NCI-H526 treated with DMSO at 0.1 percent for 48 hours (cell line): ENCODE results near the gene NEDD4L.
"Not testable (repeated sequence)": the region's sequence is repeated elsewhere in the genome, so short reads cannot be mapped to it uniquely, and the experiment has no call there.

Experiments used
- DNase-seq: peaks from one replicate; lab custom pipeline; 2025; lab: John Stamatoyannopoulos, UW

Gene NEDD4L

GRCh38 chr18:58157237-58157636 is 113.2 kb downstream of the NEDD4L start:
- DNase-seq: peak; percentile 53

GRCh38 chr18:58158008-58158407 is 114.0 kb downstream of the NEDD4L start:
- no peak for DNase-seq

- DNase-seq: no peak
Observed at GRCh38 chr18:58158459-58158858, 114.4 kb downstream of the NEDD4L start.

- no peak for DNase-seq
Observed at GRCh38 chr18:58161659-58162058, 117.6 kb downstream of the NEDD4L start.

GRCh38 chr18:58162127-58162526 is 118.1 kb downstream of the NEDD4L start:
- DNase-seq: no peak

GRCh38 chr18:58163004-58163590 is 119.1 kb downstream of the NEDD4L start:
- no peak for DNase-seq

- DNase-seq: no peak
Observed at GRCh38 chr18:58166278-58166844, 122.3 kb downstream of the NEDD4L start.

GRCh38 chr18:58167073-58167472 is 123.0 kb downstream of the NEDD4L start:
- DNase-seq: no peak

GRCh38 chr18:58168221-58168620 is 124.2 kb downstream of the NEDD4L start:
- no peak for DNase-seq

- no peak for DNase-seq
Observed at GRCh38 chr18:58168993-58169392, 125.0 kb downstream of the NEDD4L start.

- no peak for DNase-seq
Observed at GRCh38 chr18:58169472-58169871, 125.4 kb downstream of the NEDD4L start.

- not testable (repeated sequence) for DNase-seq
Observed at GRCh38 chr18:58170036-58170435, 126.0 kb downstream of the NEDD4L start.

GRCh38 chr18:58172031-58172430 is 128.0 kb downstream of the NEDD4L start:
- no peak for DNase-seq

GRCh38 chr18:58174285-58174684 is 130.3 kb downstream of the NEDD4L start:
- DNase-seq: no peak

GRCh38 chr18:58175122-58175785 is 131.2 kb downstream of the NEDD4L start:
- no peak for DNase-seq

- no peak for DNase-seq
Observed at GRCh38 chr18:58175786-58176176, 131.8 kb downstream of the NEDD4L start.

GRCh38 chr18:58177004-58177717 is 133.1 kb downstream of the NEDD4L start:
- DNase-seq: no peak

GRCh38 chr18:58177896-58178470 is 134.0 kb downstream of the NEDD4L start:
- DNase-seq: no peak

GRCh38 chr18:58178511-58178910 is 134.5 kb downstream of the NEDD4L start:
- no peak for DNase-seq

- DNase-seq: no peak
Observed at GRCh38 chr18:58180172-58180571, 136.1 kb downstream of the NEDD4L start.

- DNase-seq: peak; percentile 47
Observed at GRCh38 chr18:58180738-58181353, 136.8 kb downstream of the NEDD4L start.

GRCh38 chr18:58181988-58182387 is 138.0 kb downstream of the NEDD4L start:
- DNase-seq: no peak
